ENCODE data around the gene SLX9.

Gene SLX9

DNA sequence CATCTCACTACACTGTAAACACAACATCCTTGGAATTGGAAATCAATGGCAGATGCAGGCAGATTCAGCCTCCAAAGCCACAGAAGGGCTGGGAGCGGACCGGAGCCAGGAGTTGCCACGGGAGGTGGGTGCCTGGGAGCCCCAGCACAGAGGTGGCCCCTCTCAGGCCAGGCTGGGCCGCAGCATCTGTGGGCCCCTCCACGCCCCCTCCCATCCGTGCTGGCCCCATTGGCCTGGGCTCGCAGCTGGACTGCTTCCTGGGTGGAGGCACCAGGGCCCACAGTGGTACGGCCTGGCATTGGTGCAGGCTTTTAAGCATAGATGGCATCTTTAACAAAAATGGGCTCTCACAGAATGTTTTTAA is 64.2 kb downstream of the SLX9 start:
- FAIRE-seq (no peak), DNase-seq (ENCODE audit: insufficient read length, low spot score) (no peak)
- TF ChIP-seq POLR2A (IDR thresholded peaks at IDR 0.05; ENCODE audit: low read depth, low read length), result no peak

GRCh38 chr21:45004481-45005247 is 64.8 kb downstream of the SLX9 start:
- DNase-seq (ENCODE audit: insufficient read length, low spot score) (no peak), FAIRE-seq (no peak)
- no peak for TF ChIP-seq POLR2A (IDR thresholded peaks at IDR 0.05; ENCODE audit: low read depth, low read length)

DNA sequence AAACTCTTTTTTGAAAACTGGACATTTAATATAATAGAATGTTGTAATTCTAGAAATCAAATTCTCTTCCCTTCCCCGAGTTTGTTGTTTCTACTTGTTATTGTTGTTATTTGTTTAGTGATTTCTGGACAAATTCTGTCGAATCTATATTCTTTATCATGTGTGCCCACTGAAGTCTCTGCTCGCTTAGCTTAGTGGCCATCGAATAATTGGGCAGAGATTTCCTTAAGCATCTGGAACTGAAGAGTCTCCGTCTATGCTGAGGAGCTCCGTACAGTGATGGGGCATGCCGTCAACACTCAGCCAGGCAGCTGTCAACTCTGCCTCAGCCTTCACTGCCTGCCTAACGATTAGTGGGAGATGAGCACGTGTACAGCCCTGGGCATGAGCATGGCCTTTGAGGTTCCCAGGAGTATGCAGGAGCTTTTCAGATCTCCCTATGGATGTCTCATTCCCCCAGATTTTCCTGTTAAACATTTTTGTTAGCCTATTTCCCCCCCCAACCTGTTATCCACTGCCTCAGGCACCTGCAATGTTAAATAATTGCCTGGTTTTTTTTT is 66.8 kb downstream of the SLX9 start:
- FAIRE-seq (no peak), DNase-seq (ENCODE audit: insufficient read length, low spot score) (no peak)
- no peak for TF ChIP-seq POLR2A (IDR thresholded peaks at IDR 0.05; ENCODE audit: low read depth, low read length)

- FAIRE-seq, result no peak
- TF ChIP-seq POLR2A (IDR thresholded peaks at IDR 0.05; ENCODE audit: low read depth, low read length), result no peak
- no peak for DNase-seq (ENCODE audit: insufficient read length, low spot score)
Measured at GRCh38 chr21:45009616-45010015, 69.8 kb downstream of the SLX9 start.

- no peak for FAIRE-seq
- DNase-seq (ENCODE audit: insufficient read length, low spot score), result no peak
- TF ChIP-seq POLR2A (IDR thresholded peaks at IDR 0.05; ENCODE audit: low read depth, low read length), result no peak
Measured at GRCh38 chr21:45010096-45010495, 70.3 kb downstream of the SLX9 start.

- no peak for DNase-seq (ENCODE audit: insufficient read length, low spot score)
- FAIRE-seq, result no peak
- TF ChIP-seq POLR2A (IDR thresholded peaks at IDR 0.05; ENCODE audit: low read depth, low read length), result no peak
Measured at GRCh38 chr21:45010860-45011259, 71.0 kb downstream of the SLX9 start.

GRCh38 chr21:45011426-45011825 is 71.6 kb downstream of the SLX9 start:
- no peak for DNase-seq (ENCODE audit: insufficient read length, low spot score)
- TF ChIP-seq POLR2A (IDR thresholded peaks at IDR 0.05; ENCODE audit: low read depth, low read length), result no peak
- FAIRE-seq, result no peak

- peak; percentile 99 for DNase-seq (ENCODE audit: insufficient read length, low spot score)
- no peak for TF ChIP-seq POLR2A (IDR thresholded peaks at IDR 0.05; ENCODE audit: low read depth, low read length)
- FAIRE-seq, result no peak
Measured at GRCh38 chr21:45011911-45012661, 72.3 kb downstream of the SLX9 start.

DNA sequence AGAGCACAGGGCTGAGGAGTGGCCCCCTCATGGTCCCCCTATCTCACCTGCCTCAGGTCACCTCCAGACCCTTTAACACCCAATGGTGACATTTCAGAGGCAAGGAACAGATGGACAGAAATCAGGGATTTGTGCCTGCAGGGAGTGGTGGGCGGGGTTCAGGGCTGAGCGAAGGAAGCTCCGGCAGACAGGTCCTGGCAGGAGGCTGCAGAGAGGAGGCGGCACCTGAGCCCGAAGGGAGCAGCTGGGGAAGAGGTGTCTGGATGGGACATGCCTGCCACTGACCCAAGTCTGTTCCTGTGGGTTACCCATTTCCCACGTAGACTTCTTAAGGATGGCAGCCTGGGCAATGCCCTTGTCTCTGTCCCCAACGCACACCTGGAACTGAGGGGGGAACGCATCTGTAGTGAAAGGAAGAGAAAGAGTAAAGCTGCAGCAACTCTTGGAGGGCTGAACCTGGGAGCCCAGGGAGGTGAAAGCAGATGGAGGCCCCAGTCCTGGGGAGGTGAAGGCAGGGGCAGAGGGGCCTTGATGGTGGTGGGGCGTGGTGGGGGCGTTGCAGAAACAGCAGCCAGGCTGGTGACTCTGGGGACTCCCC is 72.9 kb downstream of the SLX9 start:
- no peak; the same call in 1 of the 2 replicates for TF ChIP-seq POLR2A (IDR thresholded peaks at IDR 0.05; ENCODE audit: low read depth, low read length)
- peak; percentile 84 for DNase-seq (ENCODE audit: insufficient read length, low spot score)
- FAIRE-seq, result no peak

DNA sequence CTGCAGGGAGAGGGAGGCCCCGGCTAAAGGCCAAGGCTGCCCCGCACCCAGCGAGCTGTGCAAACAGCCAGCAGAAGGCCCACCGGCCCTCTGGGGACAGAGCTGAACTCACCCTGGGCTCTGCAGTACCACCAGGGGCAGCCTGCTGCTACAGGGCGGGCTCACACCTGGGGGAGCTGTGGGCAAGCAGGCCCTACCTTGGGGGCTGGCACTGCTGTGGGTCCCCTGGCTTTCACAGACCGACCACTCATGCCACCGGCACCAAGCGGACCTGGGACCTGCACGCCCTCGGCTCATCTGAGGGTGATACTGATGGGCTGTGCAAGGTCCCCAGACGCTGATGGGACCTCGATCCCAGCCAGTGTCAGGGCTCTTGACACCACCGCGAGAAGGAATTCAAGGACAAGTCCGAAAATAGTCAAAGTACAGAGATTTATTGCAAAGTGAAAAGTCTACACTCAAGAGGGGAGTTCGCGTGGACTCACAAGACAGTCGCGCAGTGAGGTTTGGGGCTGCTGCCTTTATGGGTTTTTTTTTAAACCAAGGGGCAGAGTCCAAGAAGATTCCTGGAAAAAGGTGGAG is 73.5 kb downstream of the SLX9 start:
- TF ChIP-seq POLR2A (IDR thresholded peaks at IDR 0.05; ENCODE audit: low read depth, low read length), result no peak
- no peak for DNase-seq (ENCODE audit: insufficient read length, low spot score)
- FAIRE-seq, result no peak

DNA sequence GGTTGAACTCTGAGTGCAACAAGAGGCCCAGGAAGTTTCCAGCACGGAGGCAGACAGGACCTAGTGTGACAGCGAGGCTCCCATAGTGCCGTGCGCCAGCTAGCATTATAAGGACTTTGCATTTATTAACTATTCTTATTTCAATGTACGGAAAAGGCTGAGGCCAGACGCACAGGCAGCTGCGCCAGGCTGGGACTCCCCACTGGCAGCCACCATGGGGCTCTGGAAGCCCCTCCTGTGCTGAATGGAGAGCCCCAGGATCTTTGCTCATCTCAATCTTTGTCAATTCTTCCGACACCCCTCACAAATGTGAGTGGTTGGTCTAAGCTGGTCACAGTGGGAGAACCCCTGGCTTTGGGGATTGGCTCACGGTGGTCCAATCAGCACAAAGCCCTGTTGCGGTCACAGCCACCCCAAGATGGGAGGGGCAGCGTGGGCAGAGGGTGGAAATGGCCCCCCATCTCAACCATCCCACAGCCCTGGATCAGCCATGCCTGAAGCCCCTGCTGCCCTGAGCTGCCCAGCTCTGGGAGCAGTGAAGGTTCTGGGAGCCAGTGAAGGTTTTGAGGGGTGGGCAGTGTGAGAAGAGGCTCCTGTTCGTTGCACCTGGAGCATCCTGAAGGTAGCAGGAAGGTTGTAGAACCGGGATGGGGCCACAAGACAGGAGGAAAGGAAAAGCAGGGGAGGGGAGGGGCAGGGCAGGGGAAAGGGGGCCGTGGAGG is 75.1 kb downstream of the SLX9 start:
- FAIRE-seq (no peak), DNase-seq (ENCODE audit: insufficient read length, low spot score) (no peak)
- no peak for TF ChIP-seq POLR2A (IDR thresholded peaks at IDR 0.05; ENCODE audit: low read depth, low read length)

DNA sequence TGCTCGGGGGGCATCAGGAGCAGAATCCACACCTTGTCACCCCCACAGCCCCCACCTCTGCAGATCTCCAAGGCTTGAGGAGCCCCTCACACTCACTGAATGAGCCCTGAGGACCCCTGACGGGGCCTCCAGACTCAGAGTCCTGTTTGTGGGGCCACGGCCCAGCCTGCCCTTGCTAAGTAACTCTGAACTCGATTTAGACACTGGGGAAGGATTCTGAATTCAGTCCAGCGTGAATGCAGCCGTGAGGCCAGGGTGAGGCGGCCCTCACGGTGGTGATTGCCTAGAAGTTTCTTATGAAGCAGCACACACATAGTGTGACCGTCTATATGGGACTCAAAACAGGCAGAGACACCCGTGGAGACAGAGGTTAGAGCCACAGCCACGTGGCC is 75.6 kb downstream of the SLX9 start:
- no peak for TF ChIP-seq POLR2A (IDR thresholded peaks at IDR 0.05; ENCODE audit: low read depth, low read length)
- no peak for DNase-seq (ENCODE audit: insufficient read length, low spot score)
- FAIRE-seq, result no peak

- FAIRE-seq, result no peak
- no peak for DNase-seq (ENCODE audit: insufficient read length, low spot score)
Measured at GRCh38 chr21:45016031-45016405, 76.2 kb downstream of the SLX9 start.

More at GRCh38 chr21:45016031-45016405, 76.2 kb downstream of the SLX9 start:
- no peak for TF ChIP-seq POLR2A (IDR thresholded peaks at IDR 0.05; ENCODE audit: low read depth, low read length)
